Measurements from ENCODE around the gene LIG3.
A peak's percentile ranks its signal among the peaks of the same experiment; 100 is the strongest.
"Not testable (repeated sequence)": the region's sequence is repeated elsewhere in the genome, so short reads cannot be mapped to it uniquely, and the experiment has no call there.

LIG3 gene

GRCh38 chr17:35045458-35045979 is 65.2 kb downstream of the LIG3 start:
- not testable (repeated sequence) for DNase-seq

- no peak for DNase-seq
Observed at GRCh38 chr17:35046245-35046644, 65.9 kb downstream of the LIG3 start.

DNA sequence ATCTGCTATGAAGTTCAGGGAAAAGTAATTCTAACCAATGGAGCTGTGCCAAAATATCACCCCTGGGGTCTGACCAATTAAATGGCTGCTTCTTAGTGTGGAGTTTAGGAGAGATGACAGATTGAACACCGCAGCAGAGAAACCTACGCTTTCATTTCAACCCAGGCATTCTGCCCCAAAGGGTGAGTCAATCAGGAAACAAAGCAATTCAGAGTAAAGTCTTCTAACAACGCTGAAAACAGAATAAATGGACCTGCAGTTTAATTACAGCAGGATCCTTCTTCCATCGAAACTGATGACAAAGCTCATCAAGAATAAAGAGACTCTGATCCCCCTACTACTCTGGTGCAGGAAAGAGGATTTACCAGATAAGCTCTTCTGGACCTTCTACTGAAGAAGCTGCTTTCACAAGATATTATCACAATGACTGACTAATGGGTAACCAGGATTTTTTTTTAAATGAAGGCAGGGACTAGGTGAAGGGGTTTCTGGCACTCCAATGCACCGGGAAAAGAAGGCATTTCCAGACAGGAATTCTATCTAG is 66.5 kb downstream of the LIG3 start:
- DNase-seq, result peak; percentile 66

GRCh38 chr17:35048685-35049379 is 68.5 kb downstream of the LIG3 start:
- DNase-seq, result no peak

GRCh38 chr17:35050170-35050569 is 69.9 kb downstream of the LIG3 start:
- DNase-seq, result no peak

- DNase-seq, result no peak
Observed at GRCh38 chr17:35051183-35051578, 70.9 kb downstream of the LIG3 start.

DNA sequence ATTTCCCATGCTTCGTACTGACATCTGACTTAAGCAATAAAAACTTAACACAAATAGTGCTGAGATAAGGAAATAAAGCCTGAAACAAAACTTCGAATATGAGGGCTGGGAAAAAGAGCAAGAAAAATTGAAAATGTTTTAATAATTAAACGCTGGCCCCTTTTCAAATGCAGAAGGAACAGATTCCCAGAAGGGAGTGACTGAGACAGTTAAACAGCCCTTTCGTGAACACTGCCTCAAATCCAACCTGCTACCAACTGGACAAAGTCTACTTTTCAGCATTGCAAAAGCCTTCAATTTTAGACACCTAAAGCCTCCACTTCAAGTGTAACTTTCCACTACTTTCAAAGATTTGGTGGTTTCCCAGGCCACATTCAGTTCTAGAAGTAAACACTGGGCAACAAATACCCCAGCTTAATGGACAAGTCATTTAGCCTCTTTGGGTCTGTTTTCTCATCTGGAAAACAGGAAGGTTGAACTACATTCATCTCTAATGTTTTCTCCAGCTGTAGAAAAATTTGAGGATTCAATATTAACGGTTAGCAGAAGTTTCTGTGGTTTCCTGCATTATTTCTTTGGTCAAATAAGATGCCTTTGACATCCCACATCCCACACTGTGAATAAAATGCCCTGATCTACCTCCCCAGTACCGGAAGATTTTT is 71.4 kb downstream of the LIG3 start:
- no peak for DNase-seq

DNA sequence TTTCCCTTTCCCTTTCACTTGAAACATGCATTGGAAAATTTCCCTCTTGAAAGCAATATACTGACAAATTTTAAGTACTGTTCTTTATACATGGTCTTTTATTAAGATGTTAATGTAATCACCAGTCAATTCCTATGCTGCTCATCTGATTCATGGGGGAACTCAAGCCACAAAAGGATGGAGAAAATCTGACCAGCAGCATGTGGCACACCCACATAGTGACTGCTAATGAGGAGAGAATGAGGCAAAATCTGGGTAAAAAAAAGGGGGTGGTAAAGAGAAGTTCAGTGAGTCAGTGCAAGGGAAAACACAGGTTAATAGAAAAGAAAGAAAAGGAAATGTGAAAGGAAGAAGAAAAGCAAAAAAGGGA is 71.9 kb downstream of the LIG3 start:
- no peak for DNase-seq

GRCh38 chr17:35052780-35053179 is 72.5 kb downstream of the LIG3 start:
- no peak for DNase-seq

- no peak for DNase-seq
Observed at GRCh38 chr17:35053204-35053603, 72.9 kb downstream of the LIG3 start.

GRCh38 chr17:35056013-35056412 is 75.7 kb downstream of the LIG3 start:
- no peak for DNase-seq

DNA sequence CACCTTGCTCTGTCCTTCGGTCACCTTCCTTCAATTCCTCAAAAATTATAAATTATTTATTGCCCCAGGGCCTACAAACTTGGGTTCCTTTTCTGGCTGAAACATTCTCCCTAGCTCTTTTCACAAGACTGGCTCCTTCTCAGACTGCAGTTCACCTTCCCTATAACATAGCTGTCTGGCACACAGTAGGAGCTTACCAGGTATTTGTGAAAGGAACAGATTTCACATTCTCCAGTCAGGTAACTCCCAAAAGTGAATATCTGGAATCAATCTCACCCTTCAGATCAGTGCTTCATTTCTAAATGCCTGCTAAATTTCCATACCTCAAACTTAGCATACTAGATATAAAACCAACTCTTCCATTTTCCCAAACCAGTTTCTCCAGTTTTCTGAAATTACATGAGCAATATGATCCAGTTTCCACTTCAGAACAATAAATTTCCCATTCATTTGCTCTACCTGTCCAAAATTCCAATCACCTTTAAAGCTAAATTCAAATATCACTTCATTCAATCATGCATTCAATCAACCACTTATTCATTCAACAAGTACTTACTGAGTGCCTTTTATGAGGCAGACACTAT is 77.1 kb downstream of the LIG3 start:
- DNase-seq, result no peak
